HG03039 (cell line): ENCODE data around the gene MRPL33.

Experiments
- ATAC-seq: cut with Tn5 transposase; IDR thresholded peaks from one replicate; pipeline ENCODE4 v1.9.1; 2021; ENCODE audit warnings: mild to moderate bottlenecking, moderate library complexity; ENCODE audit not compliant: unreplicated experiment

The MRPL33 gene

GRCh38 chr2:27773959-27774358 is 2.4 kb downstream of the MRPL33 start:
- ATAC-seq = no peak

- no peak for ATAC-seq
Observed at GRCh38 chr2:27776097-27776496, 4.6 kb downstream of the MRPL33 start.

- no peak for ATAC-seq
Observed at GRCh38 chr2:27776696-27777095, 5.2 kb downstream of the MRPL33 start.

- no peak for ATAC-seq
Observed at GRCh38 chr2:27779417-27780055, 8.0 kb downstream of the MRPL33 start.

- ATAC-seq = no peak
Observed at GRCh38 chr2:27781496-27781895, 10.0 kb downstream of the MRPL33 start.

- no peak for ATAC-seq
Observed at GRCh38 chr2:27782701-27783100, 11.2 kb downstream of the MRPL33 start.

- no peak for ATAC-seq
Observed at GRCh38 chr2:27790796-27791195, 19.3 kb downstream of the MRPL33 start.

- ATAC-seq = no peak
Observed at GRCh38 chr2:27792759-27793158, 21.2 kb downstream of the MRPL33 start.

- ATAC-seq = no peak
Observed at GRCh38 chr2:27795093-27795834, 23.7 kb downstream of the MRPL33 start.

- ATAC-seq = no peak
Observed at GRCh38 chr2:27795868-27796277, 24.4 kb downstream of the MRPL33 start.

GRCh38 chr2:27796791-27797765 is 25.6 kb downstream of the MRPL33 start:
- ATAC-seq = no peak

- ATAC-seq = no peak
Observed at GRCh38 chr2:27797841-27798240, 26.3 kb downstream of the MRPL33 start.

- ATAC-seq = no peak
Observed at GRCh38 chr2:27798486-27798885, 27.0 kb downstream of the MRPL33 start.

GRCh38 chr2:27798948-27799645 is 27.6 kb downstream of the MRPL33 start:
- no peak for ATAC-seq

- no peak for ATAC-seq
Observed at GRCh38 chr2:27799646-27800010, 28.1 kb downstream of the MRPL33 start.

GRCh38 chr2:27800856-27801255 is 29.3 kb downstream of the MRPL33 start:
- ATAC-seq = no peak

- no peak for ATAC-seq
Observed at GRCh38 chr2:27802547-27802946, 31.0 kb downstream of the MRPL33 start.

- no peak for ATAC-seq
Observed at GRCh38 chr2:27803046-27803445, 31.5 kb downstream of the MRPL33 start.

GRCh38 chr2:27804146-27804545 is 32.6 kb downstream of the MRPL33 start:
- no peak for ATAC-seq

- ATAC-seq = no peak
Observed at GRCh38 chr2:27805180-27805579, 33.7 kb downstream of the MRPL33 start.
